Fibroblast of skin of left quadriceps (primary cell): ENCODE data around the gene PSMG1.
"Not testable (repeated sequence)": the region's sequence is repeated elsewhere in the genome, so short reads cannot be mapped to it uniquely, and the experiment has no call there.

Experiments
- DNase-seq, 2 experiments: peaks; one replicate each; pipeline ENCODE4 v3.0.0-alpha.2; 2013; ENCODE audit warnings: low read depth in 2 of 2

The PSMG1 gene

DNA sequence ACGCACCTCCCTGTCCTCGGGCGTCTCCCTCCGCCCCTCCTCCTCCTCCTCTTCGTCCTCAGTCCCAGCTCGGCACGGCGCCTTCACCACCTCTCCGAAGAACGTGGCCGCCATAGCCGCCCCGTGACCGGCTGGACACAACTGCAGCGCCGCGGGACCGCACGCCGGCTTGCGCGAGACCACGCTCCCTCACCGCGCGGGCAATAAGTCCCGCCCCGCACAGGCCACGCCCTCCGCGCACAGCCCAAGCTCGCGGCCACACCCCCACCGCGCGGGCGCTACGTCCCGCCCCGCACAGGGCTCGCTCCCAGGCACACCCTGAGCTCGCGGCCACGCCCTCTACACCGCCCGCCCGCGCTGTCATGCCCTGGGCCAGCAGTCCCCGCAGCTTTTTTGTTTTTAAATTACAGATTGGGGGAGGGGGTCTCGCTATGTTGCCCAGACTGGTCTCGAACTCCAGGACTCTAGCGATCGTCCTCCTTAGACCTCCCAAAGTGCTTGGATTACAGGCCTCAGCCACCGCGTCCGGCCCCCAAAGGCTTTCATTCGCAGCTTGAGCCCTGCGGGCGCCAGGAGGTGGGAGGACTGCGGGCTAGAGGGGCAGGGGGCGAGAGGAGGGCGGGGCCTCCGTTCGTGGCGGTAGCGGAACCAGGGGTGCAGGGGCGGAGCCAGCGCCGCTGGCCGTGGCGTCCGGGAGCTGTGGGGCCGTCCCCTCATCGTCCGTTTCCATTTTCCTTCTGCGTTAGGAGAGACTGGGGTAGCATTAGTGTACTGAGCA is at the start of gene PSMG1:
PSMG1 (minus strand) TSS at position 180 of the 778 bp plus-strand sequence; CDS start at position 114, 66 bp downstream.
- peak; percentile 86 to 87 for DNase-seq

DNA sequence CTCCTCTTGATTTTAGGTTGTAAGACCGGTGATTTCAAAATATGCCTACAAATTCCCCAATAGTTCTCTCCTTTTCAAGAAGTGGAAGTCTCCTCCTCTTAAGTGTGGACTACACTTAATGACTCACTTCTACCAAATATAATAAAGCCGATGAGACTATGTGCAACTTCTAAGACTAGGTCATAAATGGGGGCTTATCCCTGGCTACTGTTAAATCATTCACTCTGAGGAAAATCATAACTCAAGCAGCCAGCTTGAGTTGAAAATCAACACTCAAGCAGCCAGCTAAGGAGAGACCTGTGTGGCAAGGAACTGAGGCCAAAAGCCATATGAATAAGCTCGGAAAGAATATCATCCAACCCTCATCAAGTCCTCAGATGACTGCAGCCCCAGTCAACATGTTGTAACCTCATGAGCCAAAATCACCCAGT is 49.6 kb upstream of the PSMG1 start:
- no peak for DNase-seq

DNA sequence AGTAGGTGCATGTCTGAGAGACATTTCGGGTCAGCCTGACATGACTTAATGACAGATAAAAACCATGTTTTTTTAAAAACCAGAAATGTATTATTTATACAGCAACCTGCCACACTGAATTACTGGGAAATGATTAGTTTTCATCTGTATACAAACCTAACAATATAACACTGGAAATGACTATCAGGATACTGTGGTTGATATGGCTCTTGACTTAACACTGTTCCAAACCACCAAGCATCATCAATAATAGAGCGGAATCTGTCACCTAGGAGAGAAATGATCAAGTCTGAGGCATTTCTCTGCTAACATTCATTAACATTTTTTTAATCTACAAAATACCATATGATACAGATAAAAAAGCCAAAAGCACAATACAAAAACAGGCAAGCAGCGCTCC is 41.7 kb upstream of the PSMG1 start:
- no peak for DNase-seq

- no peak for DNase-seq
Observed at GRCh38 chr21:39221997-39222486, 38.8 kb upstream of the PSMG1 start.

GRCh38 chr21:39221282-39221996 is 38.2 kb upstream of the PSMG1 start:
- DNase-seq: no peak

DNA sequence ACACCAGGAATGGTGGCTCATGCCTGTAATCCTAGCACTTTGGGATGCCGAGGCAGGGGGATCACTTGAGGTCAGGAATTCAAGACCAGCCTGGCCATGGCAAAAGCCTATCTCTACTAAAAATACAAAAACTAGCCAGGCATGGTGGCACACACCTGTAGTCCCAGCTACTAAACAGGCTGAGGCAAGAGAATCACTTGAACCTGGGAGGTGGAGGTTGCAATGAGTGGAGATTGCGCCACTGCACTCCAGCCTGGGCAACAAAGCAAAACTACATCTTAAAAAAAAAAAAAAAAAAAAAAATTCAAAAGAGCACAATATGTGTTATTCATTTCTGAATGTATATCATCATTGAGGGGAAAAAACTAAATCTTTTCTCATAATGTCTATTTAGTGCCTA is 37.6 kb upstream of the PSMG1 start:
- not testable (repeated sequence) for DNase-seq

DNA sequence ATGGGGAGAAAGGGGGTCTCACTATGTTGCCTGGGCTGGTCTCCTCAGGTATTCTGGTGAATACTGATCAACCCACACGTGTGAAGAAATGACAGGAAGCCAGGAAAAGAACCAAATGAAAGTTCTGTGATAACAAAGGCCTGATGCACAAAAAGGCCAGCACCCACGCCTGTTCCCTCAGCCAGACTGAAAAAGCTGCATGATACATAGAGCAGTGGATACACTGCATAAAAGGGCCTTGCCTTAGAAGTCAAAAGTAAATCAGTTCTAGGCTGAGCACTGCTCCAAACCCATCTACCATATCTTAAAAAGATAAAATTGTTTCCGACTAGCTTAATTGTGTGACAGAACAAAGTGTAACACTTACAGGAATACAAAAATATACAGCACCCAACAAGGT is 36.9 kb upstream of the PSMG1 start:
- no peak for DNase-seq

DNA sequence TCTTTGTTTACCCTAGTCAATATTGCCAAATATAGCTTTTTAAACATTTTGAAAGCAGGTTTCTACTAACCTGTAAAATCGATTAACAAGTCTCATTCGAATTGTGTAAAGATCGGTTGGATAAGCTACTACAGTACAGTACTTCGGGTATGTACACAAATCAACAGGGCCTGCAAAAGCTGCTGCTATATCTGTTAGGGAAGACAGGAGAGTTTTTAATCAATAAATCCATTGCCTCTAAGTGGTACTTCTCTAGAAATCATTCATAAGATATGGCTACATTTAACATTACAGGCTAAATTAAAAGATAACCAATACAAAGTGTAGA is 34.8 kb upstream of the PSMG1 start:
- no peak for DNase-seq

- DNase-seq: no peak
Observed at GRCh38 chr21:39217356-39218081, 34.3 kb upstream of the PSMG1 start.

- DNase-seq: no peak
Observed at GRCh38 chr21:39216290-39216689, 33.0 kb upstream of the PSMG1 start.

GRCh38 chr21:39215078-39215477 is 31.8 kb upstream of the PSMG1 start:
- DNase-seq: no peak

GRCh38 chr21:39209334-39209688 is 26.1 kb upstream of the PSMG1 start:
- no peak for DNase-seq

- no peak for DNase-seq
Observed at GRCh38 chr21:39208624-39209333, 25.5 kb upstream of the PSMG1 start.

GRCh38 chr21:39204134-39204533 is 20.9 kb upstream of the PSMG1 start:
- DNase-seq: no peak

GRCh38 chr21:39198800-39199199 is 15.5 kb upstream of the PSMG1 start:
- no peak for DNase-seq

DNA sequence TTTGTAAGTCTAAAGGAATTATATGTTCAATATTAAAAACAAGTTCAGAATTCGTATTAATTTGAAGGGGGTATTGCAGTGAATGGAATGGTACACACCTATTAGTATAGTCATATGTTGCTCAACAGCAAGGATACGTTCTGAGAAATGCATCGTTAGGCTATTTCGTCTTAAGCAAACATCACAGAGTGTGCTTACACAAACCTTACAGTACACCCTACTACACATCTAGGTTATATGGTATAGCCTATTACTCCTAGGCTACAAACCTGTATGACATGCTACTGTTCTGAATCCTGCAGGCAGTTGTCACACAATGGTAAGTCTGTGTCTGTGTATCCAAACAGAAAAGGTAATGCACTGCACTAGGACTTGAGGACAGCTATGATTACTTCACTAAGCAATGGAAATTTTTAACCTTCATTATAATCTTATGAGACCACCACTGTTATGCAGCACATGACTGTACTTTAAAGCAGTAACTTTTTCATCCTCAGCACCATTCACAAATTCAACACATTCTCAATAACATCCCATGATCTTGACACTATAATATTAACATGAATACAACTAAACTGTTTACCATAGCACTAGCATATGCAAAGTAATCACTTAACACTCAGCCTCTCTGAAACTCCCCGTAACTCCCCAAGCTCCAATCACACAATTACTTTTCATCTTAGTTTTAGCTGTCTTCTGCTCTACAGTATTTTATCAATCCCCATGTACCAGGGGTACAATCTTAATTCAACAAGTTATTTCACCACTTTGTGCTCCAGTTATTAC is 14.4 kb upstream of the PSMG1 start:
- no peak for DNase-seq

DNA sequence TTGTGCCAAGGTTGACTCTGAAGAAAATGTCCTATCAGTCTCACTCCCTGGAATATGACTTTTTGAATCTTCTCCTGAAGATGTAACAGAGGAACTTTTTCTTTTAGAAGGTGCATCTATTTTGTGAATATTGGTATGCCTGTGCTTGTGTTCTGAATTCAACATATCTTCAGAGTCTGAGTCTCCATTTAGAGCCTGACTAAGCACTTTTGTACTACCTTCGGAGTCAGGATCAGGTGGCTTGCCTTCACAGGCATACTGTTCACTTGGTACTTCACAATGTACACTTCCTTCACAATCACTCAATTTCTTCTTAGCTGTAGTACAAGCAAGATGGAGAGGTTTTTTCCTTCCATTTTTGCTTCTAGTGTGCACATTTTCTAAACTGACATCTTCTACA is 13.6 kb upstream of the PSMG1 start:
- no peak for DNase-seq

- DNase-seq: no peak
Observed at GRCh38 chr21:39196310-39196709, 13.1 kb upstream of the PSMG1 start.

DNA sequence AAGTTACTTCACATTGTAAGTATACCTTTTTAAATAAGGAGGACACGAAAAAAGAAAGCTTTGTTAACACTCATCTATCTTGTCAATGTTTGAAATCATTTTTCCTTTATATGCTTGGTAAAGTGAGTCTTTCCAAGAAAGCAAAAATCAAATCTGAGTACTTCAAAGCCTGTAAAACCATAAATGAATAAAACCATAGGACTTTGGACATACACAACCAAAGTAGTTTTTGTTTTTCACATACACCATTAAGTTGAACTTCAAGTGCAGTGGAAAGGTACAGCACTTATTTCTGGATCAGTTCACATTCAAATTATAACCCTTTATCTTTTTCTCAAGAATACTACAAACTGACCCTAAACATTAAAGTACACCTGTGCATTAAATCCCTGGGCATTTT is 10.1 kb upstream of the PSMG1 start:
- DNase-seq: no peak

DNA sequence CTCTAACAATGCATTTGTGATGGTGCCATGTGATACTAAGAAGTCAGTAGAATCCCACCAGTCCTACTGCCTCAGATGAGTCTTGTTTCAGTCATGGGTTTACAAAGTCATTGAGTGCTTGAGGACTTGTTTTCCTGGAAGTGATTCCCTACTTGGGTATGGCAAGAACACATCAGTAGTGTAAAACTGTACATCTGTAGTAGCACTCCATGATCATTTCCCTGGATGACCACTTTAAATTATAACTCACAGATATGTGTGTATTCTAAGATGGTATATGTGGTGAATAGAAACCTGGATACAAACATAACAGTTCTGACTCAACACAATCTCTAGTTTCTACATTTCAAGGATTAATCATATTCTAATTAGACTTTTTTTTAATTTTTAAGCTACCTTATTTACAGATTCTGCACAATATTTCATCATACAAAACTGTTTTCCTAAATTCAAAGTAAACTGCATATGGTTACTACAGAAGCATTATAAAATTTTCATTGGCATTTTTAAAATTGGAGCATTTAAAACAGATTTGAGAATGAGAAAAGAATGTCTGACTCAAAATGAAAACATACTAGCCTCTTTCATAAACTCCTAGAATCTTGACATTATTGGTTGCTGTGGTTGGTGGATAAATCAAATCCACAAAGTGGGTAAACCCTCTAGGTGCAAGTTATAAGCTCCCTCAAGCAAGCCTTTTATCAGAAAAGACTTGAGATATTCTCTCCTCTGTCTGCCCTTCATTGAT is 6.8 kb upstream of the PSMG1 start:
- DNase-seq: no peak
